ENCODE results near the gene IFNG-AS1.

IFNG-AS1 gene

DNA sequence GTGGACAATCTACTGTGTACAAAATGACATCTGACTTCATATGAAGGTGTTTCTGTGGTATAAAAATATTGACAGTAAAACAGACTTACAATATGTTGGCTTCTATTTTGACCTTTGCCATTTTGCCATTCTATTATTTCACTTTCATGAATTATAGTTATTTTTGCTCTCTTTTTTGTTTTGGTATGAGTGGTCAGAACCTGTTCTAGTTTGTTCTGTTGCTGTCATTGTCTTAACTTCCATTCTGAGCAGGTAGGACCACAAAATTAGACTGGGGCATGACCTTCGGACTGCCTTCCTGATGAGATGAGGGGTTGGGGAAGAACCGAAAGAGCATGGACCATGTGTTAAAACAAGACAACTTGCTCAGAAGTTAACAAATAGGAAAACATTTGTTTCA, 36.5 kb upstream of the IFNG-AS1 start:
- TF ChIP-seq, protein P1, sequence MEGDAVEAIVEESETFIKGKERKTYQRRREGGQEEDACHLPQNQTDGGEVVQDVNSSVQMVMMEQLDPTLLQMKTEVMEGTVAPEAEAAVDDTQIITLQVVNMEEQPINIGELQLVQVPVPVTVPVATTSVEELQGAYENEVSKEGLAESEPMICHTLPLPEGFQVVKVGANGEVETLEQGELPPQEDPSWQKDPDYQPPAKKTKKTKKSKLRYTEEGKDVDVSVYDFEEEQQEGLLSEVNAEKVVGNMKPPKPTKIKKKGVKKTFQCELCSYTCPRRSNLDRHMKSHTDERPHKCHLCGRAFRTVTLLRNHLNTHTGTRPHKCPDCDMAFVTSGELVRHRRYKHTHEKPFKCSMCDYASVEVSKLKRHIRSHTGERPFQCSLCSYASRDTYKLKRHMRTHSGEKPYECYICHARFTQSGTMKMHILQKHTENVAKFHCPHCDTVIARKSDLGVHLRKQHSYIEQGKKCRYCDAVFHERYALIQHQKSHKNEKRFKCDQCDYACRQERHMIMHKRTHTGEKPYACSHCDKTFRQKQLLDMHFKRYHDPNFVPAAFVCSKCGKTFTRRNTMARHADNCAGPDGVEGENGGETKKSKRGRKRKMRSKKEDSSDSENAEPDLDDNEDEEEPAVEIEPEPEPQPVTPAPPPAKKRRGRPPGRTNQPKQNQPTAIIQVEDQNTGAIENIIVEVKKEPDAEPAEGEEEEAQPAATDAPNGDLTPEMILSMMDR (conservative IDR thresholded peaks at IDR 0.05; ENCODE audit: low read depth, low read length), result no peak

DNA sequence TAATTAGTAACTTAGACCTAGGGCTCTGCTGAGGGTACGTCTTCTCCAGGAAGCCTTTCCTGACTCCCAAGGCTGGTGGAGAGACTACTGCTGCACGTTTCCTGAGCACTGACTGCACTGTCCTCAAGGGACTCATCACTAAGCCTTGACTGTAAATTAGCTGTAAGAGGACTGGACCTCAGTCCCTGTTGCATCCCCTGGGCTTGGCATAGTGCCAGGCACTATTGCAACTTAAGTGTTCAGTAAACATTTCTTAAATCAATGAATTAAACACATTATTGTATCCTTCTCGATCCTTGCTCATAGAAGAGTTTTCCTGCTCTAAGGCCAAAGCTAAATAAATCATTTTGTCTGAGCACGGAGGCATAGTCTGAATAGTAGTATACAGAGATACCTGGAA, 31.9 kb upstream of the IFNG-AS1 start:
- no peak overlapping the region for H3K4me3 ChIP-seq (ENCODE audit: low read depth, low read length)
- no peak for DNase-seq (ENCODE audit: low read depth)
- TF ChIP-seq, protein P1 (conservative IDR thresholded peaks at IDR 0.05; ENCODE audit: low read depth, low read length), result no peak

More for the DNA sequence above, 36.5 kb upstream of the IFNG-AS1 start:
- no peak overlapping the region for H3K4me3 ChIP-seq (ENCODE audit: low read depth, low read length)
- no peak for DNase-seq (ENCODE audit: low read depth)

DNA sequence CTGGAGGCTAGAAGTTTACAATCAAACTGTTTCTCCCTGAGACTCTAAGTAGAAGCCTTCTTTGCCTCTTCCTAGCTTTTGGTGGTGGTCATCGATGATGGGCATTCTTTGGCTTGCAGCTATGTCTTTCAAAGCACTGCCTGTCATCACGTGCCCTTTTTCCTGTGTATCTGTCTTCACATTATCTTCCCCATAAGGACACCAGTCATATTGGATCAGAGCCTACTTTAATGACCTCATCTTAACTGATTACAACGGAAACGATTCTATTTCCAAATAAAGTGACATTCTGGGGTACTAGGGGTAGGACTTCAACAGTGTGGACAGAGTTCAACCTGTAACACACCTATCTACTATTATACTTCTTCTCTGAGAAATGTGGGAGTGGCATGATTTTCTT, 31.1 kb upstream of the IFNG-AS1 start:
- H3K4me3 ChIP-seq (ENCODE audit: low read depth, low read length), result no peak overlapping the region
- no peak for DNase-seq (ENCODE audit: low read depth)
- TF ChIP-seq, protein P1 (conservative IDR thresholded peaks at IDR 0.05; ENCODE audit: low read depth, low read length), result no peak

DNA sequence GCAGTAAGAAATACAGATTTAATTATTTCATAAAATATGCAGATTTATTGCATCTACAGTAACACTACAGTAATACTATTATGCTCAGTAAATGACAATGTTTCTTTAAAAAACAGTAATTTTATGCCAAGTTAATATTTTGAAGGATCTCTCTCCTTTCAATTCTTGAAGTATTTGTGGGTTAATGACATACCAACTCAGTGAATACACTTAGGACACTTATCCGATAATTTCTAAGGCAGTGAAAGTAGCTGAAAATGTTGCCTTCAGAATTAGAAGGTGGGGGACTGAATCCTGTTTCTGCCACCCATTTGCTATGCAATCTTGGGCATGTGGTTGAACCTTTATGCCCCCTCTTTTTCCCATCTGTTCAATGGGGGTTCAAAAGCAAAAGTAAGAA, 24.8 kb upstream of the IFNG-AS1 start:
- TF ChIP-seq, protein P1 (conservative IDR thresholded peaks at IDR 0.05; ENCODE audit: low read depth, low read length), result no peak
- H3K4me3 ChIP-seq (ENCODE audit: low read depth, low read length), result no peak overlapping the region
- DNase-seq (ENCODE audit: low read depth), result no peak

DNA sequence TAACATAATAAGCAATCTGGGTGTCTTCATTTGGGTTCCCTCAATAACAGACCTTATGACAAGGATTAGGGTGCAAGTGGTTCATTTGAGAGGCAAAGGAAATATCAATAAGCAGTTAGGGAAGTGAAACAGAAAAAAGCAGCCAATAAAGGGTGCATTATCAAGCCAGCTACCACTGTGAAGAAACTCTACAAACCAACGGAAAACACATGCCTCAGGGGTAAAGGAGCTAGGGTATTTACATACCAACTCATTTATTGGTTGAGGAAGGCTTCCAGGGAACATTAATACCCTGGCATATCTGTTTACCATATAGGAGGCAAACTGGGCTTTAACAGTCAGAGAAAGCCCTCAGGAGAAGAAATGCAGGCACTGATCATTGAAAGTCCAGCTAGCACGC, 22.7 kb upstream of the IFNG-AS1 start:
- H3K4me3 ChIP-seq (ENCODE audit: low read depth, low read length), result no peak overlapping the region
- TF ChIP-seq, protein P1 (conservative IDR thresholded peaks at IDR 0.05; ENCODE audit: low read depth, low read length), result no peak
- DNase-seq (ENCODE audit: low read depth), result no peak

DNA sequence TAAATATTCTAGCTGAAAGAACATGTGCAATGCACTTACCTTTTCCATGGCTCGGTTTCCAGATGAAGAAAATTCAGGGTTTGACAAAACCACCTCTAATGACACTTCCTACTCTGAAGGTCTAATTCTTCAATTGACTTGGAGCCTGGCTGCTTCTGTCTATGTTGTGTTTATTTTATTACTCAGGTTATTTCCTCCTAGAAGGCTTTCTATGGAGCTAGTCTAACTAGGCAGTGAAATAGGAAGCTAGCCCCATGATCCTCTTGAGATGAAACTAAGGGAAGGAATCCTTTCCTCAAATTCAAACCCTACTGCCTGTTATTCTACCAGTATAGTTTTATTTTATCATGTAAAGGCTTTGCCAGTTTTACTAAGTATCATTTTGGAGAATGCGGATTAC, 20.9 kb upstream of the IFNG-AS1 start:
- no peak for DNase-seq (ENCODE audit: low read depth)
- TF ChIP-seq, protein P1 (conservative IDR thresholded peaks at IDR 0.05; ENCODE audit: low read depth, low read length), result no peak
- no peak overlapping the region for H3K4me3 ChIP-seq (ENCODE audit: low read depth, low read length)

DNA sequence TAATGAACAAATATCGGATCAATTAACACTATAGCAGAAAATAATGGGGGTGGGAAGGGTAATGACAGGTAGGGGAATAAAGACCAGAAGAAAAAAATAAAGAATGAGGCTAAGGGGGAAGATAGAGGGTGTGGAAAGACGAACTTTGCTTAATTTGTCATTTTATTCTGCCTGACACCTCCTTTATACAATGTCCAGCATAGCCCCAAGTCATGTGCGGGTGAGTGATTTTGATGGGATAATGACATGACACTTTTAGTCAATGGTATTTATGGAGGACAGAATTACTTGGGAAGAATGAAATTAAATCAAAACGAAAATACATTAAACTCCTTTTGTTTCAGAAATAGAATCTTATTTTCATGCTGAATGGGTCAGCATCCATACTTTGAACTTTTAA, 20.5 kb upstream of the IFNG-AS1 start:
- H3K4me3 ChIP-seq (ENCODE audit: low read depth, low read length), result no peak overlapping the region
- TF ChIP-seq, protein P1 (conservative IDR thresholded peaks at IDR 0.05; ENCODE audit: low read depth, low read length), result no peak
- no peak for DNase-seq (ENCODE audit: low read depth)

Data from choroid plexus epithelial cell (primary cell).